ENCODE data around the gene EPS8L2.

DNA sequence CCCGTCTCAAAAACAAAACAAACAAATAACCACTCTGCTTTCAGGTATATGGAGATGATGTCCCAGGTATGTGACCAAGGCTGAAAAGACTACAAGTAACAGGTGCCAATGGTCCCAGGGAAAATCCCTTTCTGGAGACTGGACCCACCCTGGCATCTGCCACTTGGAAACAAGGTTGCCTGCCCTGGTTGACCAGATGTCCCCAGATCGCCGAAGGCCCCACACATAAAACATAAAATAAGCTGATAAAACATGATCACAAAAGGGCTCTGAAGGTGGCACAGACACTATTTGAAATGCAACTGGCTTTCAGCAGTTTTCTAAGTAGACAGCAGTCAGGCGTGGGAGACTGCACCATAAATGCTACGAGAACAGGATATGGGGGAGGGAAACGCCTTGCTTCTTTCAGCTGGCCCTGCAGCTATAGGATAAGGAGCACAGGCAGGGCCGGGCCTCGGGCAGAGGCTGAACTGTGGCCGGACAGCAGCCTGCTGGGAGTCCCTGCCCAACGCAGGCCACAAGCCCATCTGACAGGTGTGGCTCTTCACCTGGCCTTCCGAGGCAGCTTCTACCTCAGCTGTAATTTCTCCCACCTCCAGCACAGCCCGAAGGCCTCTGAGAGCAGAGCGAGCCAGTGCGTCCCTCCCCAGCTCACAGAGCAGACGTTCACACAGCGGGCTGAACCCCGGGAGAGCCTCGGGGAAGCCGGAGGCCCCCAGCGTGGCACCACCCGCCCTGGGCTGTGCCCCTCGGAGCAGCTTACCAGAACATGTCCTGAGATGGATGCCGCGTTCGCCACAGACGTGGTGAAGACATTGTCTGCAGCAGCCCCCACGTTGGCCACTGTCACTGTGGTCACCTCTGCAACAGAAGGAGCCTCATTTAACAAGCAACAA is 15.0 kb upstream of the EPS8L2 start:
- TF ChIP-seq POLR2AphosphoS5 (IDR thresholded peaks at IDR 0.05): no peak
- TF ChIP-seq, protein P1, sequence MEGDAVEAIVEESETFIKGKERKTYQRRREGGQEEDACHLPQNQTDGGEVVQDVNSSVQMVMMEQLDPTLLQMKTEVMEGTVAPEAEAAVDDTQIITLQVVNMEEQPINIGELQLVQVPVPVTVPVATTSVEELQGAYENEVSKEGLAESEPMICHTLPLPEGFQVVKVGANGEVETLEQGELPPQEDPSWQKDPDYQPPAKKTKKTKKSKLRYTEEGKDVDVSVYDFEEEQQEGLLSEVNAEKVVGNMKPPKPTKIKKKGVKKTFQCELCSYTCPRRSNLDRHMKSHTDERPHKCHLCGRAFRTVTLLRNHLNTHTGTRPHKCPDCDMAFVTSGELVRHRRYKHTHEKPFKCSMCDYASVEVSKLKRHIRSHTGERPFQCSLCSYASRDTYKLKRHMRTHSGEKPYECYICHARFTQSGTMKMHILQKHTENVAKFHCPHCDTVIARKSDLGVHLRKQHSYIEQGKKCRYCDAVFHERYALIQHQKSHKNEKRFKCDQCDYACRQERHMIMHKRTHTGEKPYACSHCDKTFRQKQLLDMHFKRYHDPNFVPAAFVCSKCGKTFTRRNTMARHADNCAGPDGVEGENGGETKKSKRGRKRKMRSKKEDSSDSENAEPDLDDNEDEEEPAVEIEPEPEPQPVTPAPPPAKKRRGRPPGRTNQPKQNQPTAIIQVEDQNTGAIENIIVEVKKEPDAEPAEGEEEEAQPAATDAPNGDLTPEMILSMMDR (IDR thresholded peaks at IDR 0.05): no peak
